HG03520 (cell line): ENCODE measurements around the gene MAN1A1.
A peak's percentile ranks its signal among the peaks of the same experiment; 100 is the strongest.
"Not testable (repeated sequence)": the region's sequence is repeated elsewhere in the genome, so short reads cannot be mapped to it uniquely, and the experiment has no call there.

Source experiments
- ATAC-seq: cut with Tn5 transposase; IDR thresholded peaks from one replicate; pipeline ENCODE4 v1.9.1; 2021; ENCODE audit warnings: mild to moderate bottlenecking, moderate library complexity; ENCODE audit not compliant: unreplicated experiment

The MAN1A1 gene

GRCh38 chr6:119174879-119175817, 174.4 kb downstream of the MAN1A1 start:
- ATAC-seq: no peak

- no peak for ATAC-seq
Measured at GRCh38 chr6:119174085-119174445, 175.5 kb downstream of the MAN1A1 start.

GRCh38 chr6:119173249-119174084, 176.1 kb downstream of the MAN1A1 start:
- no peak for ATAC-seq

GRCh38 chr6:119172824-119173223, 176.7 kb downstream of the MAN1A1 start:
- ATAC-seq: no peak

GRCh38 chr6:119171864-119172588, 177.5 kb downstream of the MAN1A1 start:
- no peak for ATAC-seq

GRCh38 chr6:119171088-119171841, 178.3 kb downstream of the MAN1A1 start:
- no peak for ATAC-seq

- no peak for ATAC-seq
Measured at GRCh38 chr6:119170447-119171087, 179.0 kb downstream of the MAN1A1 start.

- ATAC-seq: no peak
Measured at GRCh38 chr6:119170103-119170446, 179.5 kb downstream of the MAN1A1 start.

- not testable (repeated sequence) for ATAC-seq
Measured at GRCh38 chr6:119169355-119169754, 180.2 kb downstream of the MAN1A1 start.

GRCh38 chr6:119166024-119166784, 183.4 kb downstream of the MAN1A1 start:
- no peak for ATAC-seq

GRCh38 chr6:119163006-119163405, 186.6 kb downstream of the MAN1A1 start:
- ATAC-seq: no peak

GRCh38 chr6:119162134-119162775, 187.3 kb downstream of the MAN1A1 start:
- ATAC-seq: peak; percentile 65

GRCh38 chr6:119161438-119161837, 188.1 kb downstream of the MAN1A1 start:
- ATAC-seq: no peak

GRCh38 chr6:119160911-119161310, 188.7 kb downstream of the MAN1A1 start:
- ATAC-seq: no peak

- no peak for ATAC-seq
Measured at GRCh38 chr6:119158057-119158848, 191.3 kb downstream of the MAN1A1 start.

GRCh38 chr6:119157506-119157815, 192.1 kb downstream of the MAN1A1 start:
- ATAC-seq: no peak

- ATAC-seq: no peak
Measured at GRCh38 chr6:119156757-119157505, 192.6 kb downstream of the MAN1A1 start.
